ENCODE data around the gene OR2T2. TPM values are rescaled to one million over a fixed set of nuclear protein-coding genes. Genes with fewer than 3 reads are reported as not detected.
"Not testable (repeated sequence)": the region's sequence is repeated elsewhere in the genome, so short reads cannot be mapped to it uniquely, and the experiment has no call there.

OR2T2 gene
- total RNA-seq, 6 experiments from 2014 or later, result not detected

DNA sequence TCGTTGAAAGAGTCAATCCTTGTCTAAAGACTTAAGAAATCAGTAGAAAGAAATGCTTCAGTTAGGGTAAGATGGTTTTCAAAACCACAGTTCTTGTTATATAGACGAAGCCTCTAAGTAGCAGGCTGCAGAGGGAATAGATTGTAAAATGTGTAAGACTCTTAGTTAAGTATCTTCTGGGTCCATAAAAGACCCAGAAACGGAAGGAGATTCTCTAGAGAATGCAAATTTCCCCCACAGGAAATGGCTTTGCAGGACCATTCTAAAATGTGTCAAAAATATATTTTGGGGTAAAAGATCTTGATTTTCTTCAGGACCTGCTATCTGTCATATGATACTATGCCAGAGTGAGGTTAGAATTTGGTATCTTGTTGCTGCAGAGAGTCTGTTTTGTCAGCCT is 29.2 kb upstream of the OR2T2 start:
- intact Hi-C loops (cut with DNase I), result no loop called here
- ATAC-seq (no peak), DNase-seq (no peak)
- Histone ChIP-seq H3K9me3 (no peaks in the 10 kb centered on the region), H3K27me3 (no peaks in the 10 kb centered on the region), H3K36me3 (no peaks in the 10 kb centered on the region), H3K27ac (no peak overlapping the region), H3K4me1 (no peaks in the 10 kb centered on the region), H3K4me3 (no peak overlapping the region)
- 25% methylated on average over 3 of the region's 3 CpGs for WGBS (ENCODE audit: insufficient coverage, low coverage, low lambda C conversion rate, missing lambda C conversion rate)
- TF ChIP-seq, protein P1, sequence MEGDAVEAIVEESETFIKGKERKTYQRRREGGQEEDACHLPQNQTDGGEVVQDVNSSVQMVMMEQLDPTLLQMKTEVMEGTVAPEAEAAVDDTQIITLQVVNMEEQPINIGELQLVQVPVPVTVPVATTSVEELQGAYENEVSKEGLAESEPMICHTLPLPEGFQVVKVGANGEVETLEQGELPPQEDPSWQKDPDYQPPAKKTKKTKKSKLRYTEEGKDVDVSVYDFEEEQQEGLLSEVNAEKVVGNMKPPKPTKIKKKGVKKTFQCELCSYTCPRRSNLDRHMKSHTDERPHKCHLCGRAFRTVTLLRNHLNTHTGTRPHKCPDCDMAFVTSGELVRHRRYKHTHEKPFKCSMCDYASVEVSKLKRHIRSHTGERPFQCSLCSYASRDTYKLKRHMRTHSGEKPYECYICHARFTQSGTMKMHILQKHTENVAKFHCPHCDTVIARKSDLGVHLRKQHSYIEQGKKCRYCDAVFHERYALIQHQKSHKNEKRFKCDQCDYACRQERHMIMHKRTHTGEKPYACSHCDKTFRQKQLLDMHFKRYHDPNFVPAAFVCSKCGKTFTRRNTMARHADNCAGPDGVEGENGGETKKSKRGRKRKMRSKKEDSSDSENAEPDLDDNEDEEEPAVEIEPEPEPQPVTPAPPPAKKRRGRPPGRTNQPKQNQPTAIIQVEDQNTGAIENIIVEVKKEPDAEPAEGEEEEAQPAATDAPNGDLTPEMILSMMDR (IDR thresholded peaks at IDR 0.05), result no peak
- no peak for TF ChIP-seq POLR2A (IDR thresholded peaks at IDR 0.05)

DNA sequence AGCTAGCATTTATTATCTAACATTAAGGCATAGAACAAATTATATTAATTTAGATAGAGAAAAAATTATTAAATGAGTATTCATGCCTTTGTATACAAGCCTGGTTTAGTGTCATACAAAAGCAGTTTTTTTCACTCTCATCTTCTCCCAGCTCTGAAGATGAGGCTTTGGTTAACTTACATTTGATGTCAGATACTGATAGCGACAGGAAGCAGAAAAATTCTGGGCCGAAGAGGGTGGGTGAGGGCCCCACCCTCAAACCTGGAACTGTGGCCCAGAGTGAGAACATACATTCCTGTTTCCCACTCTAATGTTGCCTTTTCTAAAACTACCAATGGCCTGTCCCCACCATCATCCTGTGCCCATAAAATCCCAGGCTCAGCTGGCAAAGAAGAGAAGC is 27.6 kb upstream of the OR2T2 start:
- Histone ChIP-seq H3K27ac (no peak overlapping the region), H3K27me3 (no peaks in the 10 kb centered on the region), H3K9me3 (no peaks in the 10 kb centered on the region), H3K36me3 (no peaks in the 10 kb centered on the region), H3K4me1 (no peaks in the 10 kb centered on the region), H3K4me3 (no peak overlapping the region)
- WGBS (ENCODE audit: insufficient coverage, low coverage, low lambda C conversion rate, missing lambda C conversion rate), result 48% methylated on average over 2 of the region's 2 CpGs
- intact Hi-C loops (cut with DNase I), result no loop called here
- no peak for ATAC-seq
- no peak for TF ChIP-seq POLR2A (IDR thresholded peaks at IDR 0.05)
- TF ChIP-seq, protein P1 (IDR thresholded peaks at IDR 0.05), result no peak
- DNase-seq, result no peak

DNA sequence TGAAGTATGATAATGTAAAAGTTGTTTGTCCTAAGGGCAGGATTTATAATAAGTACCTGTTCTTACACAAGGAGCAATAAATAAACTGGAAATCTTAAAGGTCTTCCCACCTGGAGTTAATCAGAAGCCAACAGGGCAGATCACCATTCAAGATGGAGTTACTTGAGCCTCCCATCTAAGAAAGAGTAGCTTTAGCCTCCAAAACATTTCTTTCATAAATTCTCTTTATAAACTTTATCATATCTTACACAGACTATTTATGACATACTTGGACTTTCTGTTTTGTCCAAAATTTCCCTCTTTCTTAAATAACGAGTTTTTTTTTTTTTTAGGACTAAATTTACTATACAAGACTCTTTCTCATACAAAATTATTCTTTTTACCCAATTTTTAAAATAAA is 24.1 kb upstream of the OR2T2 start:
- no peaks in the 10 kb centered on the region for H3K36me3 ChIP-seq
- 9% methylated on average over 1 of the region's 1 CpG for WGBS (ENCODE audit: insufficient coverage, low coverage, low lambda C conversion rate, missing lambda C conversion rate)
- DNase-seq, result no peak
- TF ChIP-seq, protein P1 (IDR thresholded peaks at IDR 0.05), result no peak
- no peak for TF ChIP-seq POLR2A (IDR thresholded peaks at IDR 0.05)
- ATAC-seq, result no peak
- H3K9me3 ChIP-seq, result no peaks in the 10 kb centered on the region
- H3K4me1 ChIP-seq, result no peaks in the 10 kb centered on the region
- H3K27ac ChIP-seq, result no peak overlapping the region
- intact Hi-C loops (cut with DNase I), result no loop called here
- no peaks in the 10 kb centered on the region for H3K27me3 ChIP-seq
- no peak overlapping the region for H3K4me3 ChIP-seq

DNA sequence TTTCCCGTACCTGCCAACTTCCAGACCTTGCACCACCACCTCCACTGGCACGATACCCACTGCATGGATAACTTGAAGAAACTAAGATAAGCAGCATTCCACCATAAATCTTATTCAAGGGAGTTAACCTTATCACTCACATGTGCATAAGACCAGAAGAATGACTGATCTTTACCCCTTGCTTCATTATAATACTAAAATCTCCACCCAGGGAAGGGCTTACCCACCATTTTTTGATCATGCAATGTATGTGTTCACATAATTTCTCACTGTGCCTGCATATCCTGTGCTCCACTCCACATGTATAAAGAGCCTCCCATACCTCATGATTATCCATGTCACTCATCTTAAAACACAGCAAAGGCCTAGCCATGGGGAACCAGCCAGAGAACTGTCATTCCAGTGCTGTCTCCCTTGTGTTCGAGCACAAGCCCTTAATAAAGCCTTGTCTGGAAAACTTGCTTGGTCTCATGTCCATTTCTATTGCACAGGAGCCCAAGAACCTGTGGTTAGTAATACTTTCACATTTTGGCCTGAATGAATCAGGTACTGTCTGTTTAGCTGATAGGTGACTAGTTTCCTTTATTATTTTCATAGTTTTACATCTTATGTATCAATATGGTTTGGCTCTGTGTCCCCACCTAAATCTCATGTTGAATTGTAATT is 17.8 kb upstream of the OR2T2 start:
- H3K27ac ChIP-seq; H3K4me3 ChIP-seq; H3K9me3 ChIP-seq; H3K4me1 ChIP-seq; ATAC-seq; H3K36me3 ChIP-seq; DNase-seq; H3K27me3 ChIP-seq; intact Hi-C loops (cut with DNase I): not testable (repeated sequence)
- WGBS (ENCODE audit: insufficient coverage, low coverage, low lambda C conversion rate, missing lambda C conversion rate), result 32% methylated on average over 3 of the region's 3 CpGs

DNA sequence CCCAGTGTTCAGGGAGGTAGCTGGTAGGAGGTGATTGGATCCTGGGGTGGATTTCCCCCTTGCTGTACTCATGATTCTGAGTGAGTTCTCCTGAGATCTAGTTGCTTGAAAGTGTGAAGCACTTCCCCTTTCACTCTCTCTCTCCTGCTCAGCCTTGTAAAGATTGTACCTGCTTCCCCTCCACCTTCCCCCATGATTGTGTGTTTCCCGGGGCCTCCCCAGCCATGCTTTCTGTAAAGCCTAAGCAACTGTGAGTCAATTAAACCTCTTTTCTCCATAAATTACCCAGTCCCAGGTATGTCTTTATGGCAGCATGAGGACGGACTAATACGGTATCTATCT is 17.3 kb upstream of the OR2T2 start:
- intact Hi-C loops (cut with DNase I); ATAC-seq; DNase-seq; H3K4me1 ChIP-seq; H3K27ac ChIP-seq; H3K36me3 ChIP-seq; H3K4me3 ChIP-seq; H3K9me3 ChIP-seq; H3K27me3 ChIP-seq: not testable (repeated sequence)
- 57% methylated on average over 3 of the region's 3 CpGs for WGBS (ENCODE audit: insufficient coverage, low coverage, low lambda C conversion rate, missing lambda C conversion rate)

DNA sequence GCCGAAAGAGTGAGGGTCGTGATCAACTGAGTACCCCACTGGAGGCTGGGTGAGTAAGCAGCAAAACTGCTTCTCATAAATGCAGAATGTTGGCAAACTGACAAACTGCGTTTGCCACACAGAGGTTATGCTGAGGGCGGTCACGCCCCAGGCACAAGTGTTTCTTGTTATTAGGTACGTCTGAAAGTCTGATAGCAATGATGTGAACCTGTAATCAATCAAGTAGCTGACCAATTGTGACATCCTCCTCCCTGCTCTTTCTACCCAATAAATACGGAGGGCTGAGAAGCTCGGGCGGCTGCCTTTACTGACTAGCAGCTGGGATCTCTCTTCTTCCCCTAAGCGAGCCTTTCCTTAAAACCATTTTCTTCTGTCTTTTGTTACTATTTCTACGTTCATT is 13.8 kb upstream of the OR2T2 start:
- H3K36me3 ChIP-seq; H3K27me3 ChIP-seq; DNase-seq; ATAC-seq; intact Hi-C loops (cut with DNase I); H3K9me3 ChIP-seq; H3K4me3 ChIP-seq; H3K4me1 ChIP-seq; H3K27ac ChIP-seq: not testable (repeated sequence)
- WGBS (ENCODE audit: insufficient coverage, low coverage, low lambda C conversion rate, missing lambda C conversion rate), result 41% methylated on average over 8 of the region's 11 CpGs

DNA sequence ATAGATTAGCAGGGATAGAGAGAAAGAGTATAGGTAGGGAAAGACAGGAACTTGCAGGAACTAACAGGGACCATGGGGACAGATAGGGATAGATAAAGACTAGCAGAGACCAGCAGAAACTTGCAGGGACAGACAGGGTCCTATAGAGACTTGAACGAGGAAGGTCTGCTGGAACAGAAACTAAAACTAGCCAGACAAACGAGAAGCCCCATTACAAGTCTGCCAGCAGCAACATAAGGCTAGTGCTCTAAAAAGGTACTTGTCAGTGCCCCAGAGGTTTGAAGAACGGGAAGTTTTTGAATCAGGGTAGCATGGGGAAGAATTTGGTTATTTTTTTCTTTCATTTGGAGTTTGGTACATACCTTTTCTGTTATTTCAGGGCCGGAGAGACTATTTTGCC is 13.2 kb upstream of the OR2T2 start:
- WGBS (ENCODE audit: insufficient coverage, low coverage, low lambda C conversion rate, missing lambda C conversion rate), result 12% methylated on average over 4 of the region's 4 CpGs
- intact Hi-C loops (cut with DNase I); DNase-seq; H3K36me3 ChIP-seq; H3K27me3 ChIP-seq; H3K4me3 ChIP-seq; H3K9me3 ChIP-seq; H3K27ac ChIP-seq; H3K4me1 ChIP-seq; ATAC-seq: not testable (repeated sequence)

DNA sequence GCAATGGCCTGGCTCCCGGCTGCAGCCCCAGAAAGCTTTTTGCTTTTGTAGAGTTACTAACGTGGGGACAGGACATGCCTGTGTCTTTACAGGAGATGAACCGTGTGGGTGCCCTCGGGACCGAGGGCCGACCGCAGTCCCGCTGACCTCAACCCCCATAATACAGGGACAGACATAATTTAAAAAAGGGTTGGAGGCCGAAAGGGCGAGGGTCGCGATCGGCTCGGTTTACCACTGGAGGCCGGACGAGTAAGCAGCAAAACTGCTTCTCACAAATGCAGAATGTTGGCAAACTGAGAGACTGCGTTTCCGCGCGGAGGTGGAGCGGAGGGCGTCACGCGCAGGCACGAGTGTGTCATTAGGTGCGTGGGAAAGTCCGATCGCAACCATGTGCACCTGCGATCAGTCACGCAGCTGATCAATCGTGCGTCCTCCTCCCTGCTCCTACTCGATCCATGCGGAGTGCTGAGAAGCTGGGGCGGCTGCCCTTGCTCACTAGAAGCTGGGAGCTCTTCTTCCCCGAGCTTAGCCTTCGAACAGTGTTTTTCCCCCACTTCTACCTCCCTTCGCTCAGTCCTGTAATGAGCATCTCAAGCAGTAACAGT is 11.5 kb upstream of the OR2T2 start:
- intact Hi-C loops (cut with DNase I); H3K9me3 ChIP-seq; H3K27me3 ChIP-seq; H3K27ac ChIP-seq; H3K4me3 ChIP-seq; ATAC-seq; H3K4me1 ChIP-seq; H3K36me3 ChIP-seq; DNase-seq: not testable (repeated sequence)
- WGBS (ENCODE audit: insufficient coverage, low coverage, low lambda C conversion rate, missing lambda C conversion rate), result 83% methylated on average over 22 of the region's 38 CpGs

DNA sequence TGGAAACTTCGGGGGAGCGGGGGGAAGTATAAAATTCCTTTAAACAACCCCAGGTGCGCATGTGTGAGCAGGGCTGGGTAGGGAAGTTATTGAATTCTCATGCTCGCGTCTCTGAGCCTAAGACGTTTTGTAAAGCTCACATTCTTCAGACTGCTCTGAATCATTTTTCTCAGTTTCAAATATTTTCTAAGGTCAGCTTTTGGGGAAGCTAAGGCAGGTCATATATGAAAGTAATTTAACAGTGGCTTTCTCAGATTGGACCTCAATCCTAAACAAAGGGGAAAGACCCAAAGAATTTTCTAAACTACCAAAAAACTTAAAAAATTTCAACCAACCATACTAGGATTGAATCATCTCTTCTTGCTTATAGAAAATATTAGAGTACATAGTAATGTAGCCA is 10.5 kb upstream of the OR2T2 start:
- H3K9me3 ChIP-seq; H3K36me3 ChIP-seq; H3K4me3 ChIP-seq; H3K4me1 ChIP-seq; H3K27ac ChIP-seq; H3K27me3 ChIP-seq; ATAC-seq; DNase-seq; intact Hi-C loops (cut with DNase I): not testable (repeated sequence)
- WGBS (ENCODE audit: insufficient coverage, low coverage, low lambda C conversion rate, missing lambda C conversion rate), result 64% methylated on average over 5 of the region's 6 CpGs
